ENCODE data around the gene SLC30A3.
A peak's percentile ranks its signal among the peaks of the same experiment; 100 is the strongest.

SLC30A3 gene

DNA sequence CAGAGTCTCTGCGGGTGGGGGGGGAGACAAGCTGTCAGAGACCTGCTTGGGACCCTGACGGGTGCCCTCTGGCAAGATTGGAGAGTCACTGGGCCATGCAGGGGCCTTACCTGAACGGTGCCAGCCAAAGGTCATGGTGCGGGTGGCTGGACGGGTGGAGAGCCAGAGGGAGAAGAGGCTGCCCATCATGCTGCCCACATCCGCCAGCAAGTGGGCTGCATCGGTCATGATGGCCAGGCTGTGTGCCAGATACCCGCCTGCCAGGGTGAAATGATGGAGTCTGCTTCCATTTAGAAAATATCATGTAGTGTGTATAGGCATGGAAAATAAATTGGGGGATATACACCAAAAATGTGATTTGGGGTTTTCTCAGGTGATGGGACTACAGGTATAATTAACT, 4.8 kb downstream of the SLC30A3 start:
- Mint-ChIP-seq H3K4me1 (ENCODE audit: low read depth) (peaks cover 6% of the 10 kb centered on the region), H3K27me3 (peaks cover 73% of the 10 kb centered on the region), H3K36me3 (ENCODE audit: low read depth) (no peaks in the 10 kb centered on the region), H3K9me3 (no peaks in the 10 kb centered on the region), H3K4me3 (no peak overlapping the region), H3K27ac (no peak overlapping the region)
- no peak for DNase-seq

DNA sequence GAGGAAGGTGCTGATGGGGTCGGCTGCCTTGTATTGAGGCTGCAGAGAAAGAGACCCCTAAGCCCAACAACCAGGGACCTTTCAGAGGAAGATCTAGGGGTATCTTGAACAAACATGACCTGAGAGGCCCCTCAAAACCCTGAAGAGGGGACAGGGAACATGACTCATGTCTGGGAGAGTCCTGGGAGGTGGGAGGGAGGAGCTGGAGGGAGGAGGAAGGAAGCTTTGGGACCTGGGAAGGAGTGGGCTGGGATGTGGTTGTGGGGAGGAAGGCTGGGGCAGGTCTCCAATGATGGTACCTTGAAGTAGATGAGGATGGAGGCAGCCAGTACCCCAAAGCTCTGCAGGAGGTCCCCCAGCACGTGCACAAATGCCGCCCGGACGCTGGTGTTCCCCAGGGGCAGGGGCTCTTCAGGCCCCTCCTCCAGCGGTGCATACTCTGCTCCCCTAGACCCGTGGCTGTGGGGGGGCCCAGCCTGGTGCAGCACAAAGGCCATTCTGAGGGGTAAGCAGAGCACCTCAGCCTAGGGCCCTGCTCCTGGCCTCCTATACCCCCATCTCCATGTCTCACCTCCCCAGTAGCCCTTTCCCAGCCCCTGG, 5.9 kb downstream of the SLC30A3 start:
- H3K9me3 Mint-ChIP-seq: no peaks in the 10 kb centered on the region
- no peaks in the 10 kb centered on the region for H3K36me3 Mint-ChIP-seq (ENCODE audit: low read depth)
- no peak for DNase-seq
- peaks cover 6% of the 10 kb centered on the region for H3K4me1 Mint-ChIP-seq (ENCODE audit: low read depth)
- no peak overlapping the region for H3K4me3 Mint-ChIP-seq
- no peak overlapping the region for H3K27ac Mint-ChIP-seq
- H3K27me3 Mint-ChIP-seq: peaks cover 73% of the 10 kb centered on the region

DNA sequence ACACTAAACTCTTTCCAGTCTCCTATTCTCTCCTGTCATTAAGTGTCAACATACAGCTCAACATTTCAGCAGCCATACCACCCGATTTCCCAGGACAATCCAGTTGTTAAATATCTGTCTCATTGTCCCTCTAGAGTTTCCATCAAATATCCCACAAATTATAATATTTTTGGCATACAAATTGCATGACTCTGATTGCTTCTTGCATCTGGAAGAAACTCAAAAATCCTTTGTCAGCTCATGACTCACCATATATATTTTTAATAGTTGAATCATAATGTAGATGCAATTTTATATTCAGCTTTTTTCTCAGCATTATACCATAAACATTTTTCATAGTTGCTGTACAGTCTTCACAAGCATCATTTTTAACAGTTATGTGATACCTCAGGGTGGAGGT, 7.2 kb downstream of the SLC30A3 start:
- Mint-ChIP-seq H3K4me3 (no peak overlapping the region), H3K27me3 (peaks cover 74% of the 10 kb centered on the region), H3K27ac (no peak overlapping the region), H3K4me1 (ENCODE audit: low read depth) (no peaks in the 10 kb centered on the region), H3K9me3 (no peaks in the 10 kb centered on the region), H3K36me3 (ENCODE audit: low read depth) (no peaks in the 10 kb centered on the region)
- no peak for DNase-seq

DNA sequence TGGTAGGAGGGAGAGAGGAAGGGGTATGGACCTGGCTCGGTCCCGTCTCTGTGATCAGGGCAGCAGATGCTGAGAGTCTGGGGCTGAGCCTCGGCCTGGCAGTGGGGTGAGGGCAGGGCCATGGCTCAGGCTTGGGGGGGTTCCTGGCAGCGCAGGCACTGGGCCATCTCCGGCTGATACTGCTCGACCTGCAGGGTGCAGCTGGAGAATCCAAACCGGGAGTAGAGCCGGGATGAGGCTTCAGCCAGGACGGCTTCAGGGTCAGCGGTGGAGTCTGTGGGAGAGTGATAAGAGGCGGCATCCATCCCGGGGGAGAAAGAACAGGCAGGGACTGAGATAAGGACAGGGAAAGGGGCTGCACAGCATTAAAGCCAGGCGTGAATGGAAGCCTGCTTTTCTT, 7.7 kb downstream of the SLC30A3 start:
- no peak overlapping the region for H3K4me3 Mint-ChIP-seq
- H3K27me3 Mint-ChIP-seq: peaks cover 69% of the 10 kb centered on the region
- no peak overlapping the region for H3K27ac Mint-ChIP-seq
- H3K9me3 Mint-ChIP-seq: no peaks in the 10 kb centered on the region
- no peaks in the 10 kb centered on the region for H3K4me1 Mint-ChIP-seq (ENCODE audit: low read depth)
- H3K36me3 Mint-ChIP-seq (ENCODE audit: low read depth): no peaks in the 10 kb centered on the region
- DNase-seq: no peak

DNA sequence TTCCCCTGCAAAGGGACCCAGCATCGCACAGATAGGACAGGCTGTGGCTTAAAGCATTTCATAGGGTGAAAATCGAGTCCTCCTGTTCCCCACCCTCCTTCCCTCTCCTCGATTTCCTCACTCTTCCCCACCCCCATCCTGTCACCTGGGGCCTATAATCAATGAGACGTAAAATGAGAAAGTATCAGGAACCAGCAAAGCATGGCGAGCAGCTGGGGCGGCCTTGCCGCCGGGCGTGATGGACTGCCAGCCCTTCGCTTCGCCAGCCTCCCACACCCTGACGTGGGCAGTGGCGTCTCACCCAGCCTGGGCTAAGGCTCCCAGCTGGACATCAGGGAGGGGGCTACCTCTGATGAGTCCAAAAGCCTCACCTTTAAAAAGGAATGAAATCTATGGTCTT, 11.1 kb downstream of the SLC30A3 start:
- peaks cover 39% of the 10 kb centered on the region for H3K27me3 Mint-ChIP-seq
- no peaks in the 10 kb centered on the region for H3K9me3 Mint-ChIP-seq
- no peaks in the 10 kb centered on the region for H3K4me1 Mint-ChIP-seq (ENCODE audit: low read depth)
- no peak overlapping the region for H3K4me3 Mint-ChIP-seq
- no peak for DNase-seq
- H3K27ac Mint-ChIP-seq: no peak overlapping the region
- H3K36me3 Mint-ChIP-seq (ENCODE audit: low read depth): no peaks in the 10 kb centered on the region

DNA sequence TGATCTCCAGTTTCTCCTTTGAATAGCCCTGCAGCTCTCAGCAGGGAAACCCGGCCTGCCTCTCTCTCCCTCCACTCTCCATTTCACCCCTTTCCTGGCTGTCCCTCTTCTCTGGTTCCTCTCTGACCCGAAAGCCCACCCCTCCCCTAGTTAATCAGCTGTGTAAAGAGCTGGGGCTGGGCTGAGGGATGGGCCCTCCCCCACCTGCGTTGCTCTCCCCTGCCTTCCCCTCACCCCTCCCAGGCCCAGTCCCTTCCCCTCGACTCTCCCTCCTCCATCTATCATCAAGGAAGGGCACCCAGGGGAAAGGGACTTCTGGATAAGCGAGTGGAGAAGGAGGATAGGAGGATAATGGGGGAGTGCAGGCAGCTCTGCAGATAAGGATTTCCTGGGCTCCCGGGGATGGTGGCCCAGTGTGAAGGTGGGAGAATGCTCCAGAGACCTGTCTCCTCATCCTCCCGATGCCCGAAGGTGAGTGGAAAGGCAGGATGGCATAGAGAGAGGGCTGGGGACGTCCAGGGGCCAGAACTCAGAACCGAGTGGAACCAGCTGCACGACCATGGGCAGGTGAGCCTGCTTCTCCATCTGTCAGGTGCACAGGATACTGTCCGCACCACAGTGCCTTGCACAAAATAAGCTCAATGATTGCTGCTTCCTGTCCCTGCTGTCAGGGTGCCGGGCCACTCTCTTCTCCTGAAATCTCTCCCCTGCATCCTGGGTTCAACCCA, 12.0 kb downstream of the SLC30A3 start:
- Mint-ChIP-seq H3K4me3 (no peak overlapping the region), H3K36me3 (ENCODE audit: low read depth) (no peaks in the 10 kb centered on the region), H3K27ac (no peak overlapping the region), H3K27me3 (peaks cover 29% of the 10 kb centered on the region), H3K9me3 (no peaks in the 10 kb centered on the region), H3K4me1 (ENCODE audit: low read depth) (no peaks in the 10 kb centered on the region)
- DNase-seq: no peak

DNA sequence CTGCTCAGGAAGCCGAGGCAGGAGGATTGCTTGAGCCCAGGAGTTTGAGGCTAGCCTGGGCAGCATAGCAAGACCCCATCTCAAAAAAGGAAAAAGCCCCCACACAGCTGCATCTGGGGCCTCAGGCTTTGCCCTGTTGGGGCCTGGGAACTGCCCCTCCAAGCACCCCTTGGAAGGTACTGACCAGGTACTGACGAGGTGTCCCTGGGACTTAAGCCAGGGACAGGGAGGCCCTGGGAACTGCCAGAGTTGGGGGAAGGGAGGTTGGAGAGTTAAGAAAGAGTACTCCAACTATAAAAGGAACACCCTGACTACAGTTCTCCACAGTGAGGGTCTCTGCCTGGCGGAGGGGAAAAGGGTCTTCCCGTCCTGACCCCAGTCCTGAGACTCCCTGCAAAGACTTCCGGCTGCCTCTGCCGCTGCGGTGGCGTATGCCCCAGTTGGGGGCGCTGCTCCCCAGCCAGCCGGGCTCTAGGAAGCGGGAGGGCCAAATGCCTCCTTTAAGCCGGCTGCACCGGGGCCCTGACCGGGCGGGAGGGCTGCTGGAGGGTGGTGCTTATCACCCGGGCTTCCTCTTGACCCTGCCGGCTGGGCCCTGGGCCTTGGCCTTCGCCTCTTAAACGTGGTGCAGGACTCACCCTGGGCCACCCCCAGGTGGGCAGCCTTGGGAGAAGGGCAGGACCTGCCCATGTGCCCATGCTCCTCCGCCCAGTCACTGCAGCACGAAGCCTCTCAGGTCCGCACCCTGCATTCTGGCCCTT, 12.8 kb downstream of the SLC30A3 start:
- H3K27me3 Mint-ChIP-seq: peaks cover 23% of the 10 kb centered on the region
- DNase-seq: peak; percentile 73
- no peak overlapping the region for H3K4me3 Mint-ChIP-seq
- no peaks in the 10 kb centered on the region for H3K9me3 Mint-ChIP-seq
- H3K27ac Mint-ChIP-seq: no peak overlapping the region
- no peaks in the 10 kb centered on the region for H3K36me3 Mint-ChIP-seq (ENCODE audit: low read depth)
- no peaks in the 10 kb centered on the region for H3K4me1 Mint-ChIP-seq (ENCODE audit: low read depth)

DNA sequence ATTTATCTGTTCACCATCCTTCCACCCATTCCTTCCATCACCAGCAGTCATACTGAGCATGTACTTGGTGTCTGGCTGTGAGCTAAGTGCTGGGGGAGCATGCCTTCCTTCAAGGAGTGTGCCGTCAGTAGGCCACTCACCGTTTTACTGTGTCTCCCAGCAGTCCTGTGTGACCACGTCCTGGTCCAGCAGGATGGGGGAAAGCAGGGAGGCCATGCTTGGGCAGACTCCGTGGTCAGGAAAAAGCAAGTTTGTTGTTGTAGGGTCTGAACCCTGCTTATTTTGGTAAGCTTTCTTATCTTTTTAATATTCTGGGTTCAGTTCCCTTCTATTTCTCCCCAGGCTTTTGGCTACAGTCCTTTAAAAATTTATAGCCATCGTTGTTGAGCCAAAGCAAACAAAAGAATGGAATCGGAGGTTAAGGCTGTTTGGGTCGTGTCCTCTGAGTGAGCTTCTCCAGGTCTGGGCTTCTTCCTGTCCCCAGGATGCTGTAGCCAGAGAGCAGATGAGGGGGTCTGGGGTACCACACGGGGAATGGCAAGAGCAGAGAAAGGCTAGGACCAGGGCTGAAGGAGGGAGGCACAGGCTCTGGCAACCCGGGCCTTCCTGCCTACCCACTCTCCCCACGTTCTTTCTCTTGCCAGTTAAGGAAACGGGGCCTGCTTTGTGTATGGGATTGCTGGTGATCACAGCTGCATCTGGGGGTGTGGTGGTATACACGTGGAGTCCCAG, 13.5 kb downstream of the SLC30A3 start:
- Mint-ChIP-seq H3K27me3 (peaks cover 17% of the 10 kb centered on the region), H3K9me3 (no peaks in the 10 kb centered on the region), H3K27ac (no peak overlapping the region), H3K36me3 (ENCODE audit: low read depth) (peaks cover 5% of the 10 kb centered on the region), H3K4me3 (no peak overlapping the region), H3K4me1 (ENCODE audit: low read depth) (no peaks in the 10 kb centered on the region)
- no peak for DNase-seq

DNA sequence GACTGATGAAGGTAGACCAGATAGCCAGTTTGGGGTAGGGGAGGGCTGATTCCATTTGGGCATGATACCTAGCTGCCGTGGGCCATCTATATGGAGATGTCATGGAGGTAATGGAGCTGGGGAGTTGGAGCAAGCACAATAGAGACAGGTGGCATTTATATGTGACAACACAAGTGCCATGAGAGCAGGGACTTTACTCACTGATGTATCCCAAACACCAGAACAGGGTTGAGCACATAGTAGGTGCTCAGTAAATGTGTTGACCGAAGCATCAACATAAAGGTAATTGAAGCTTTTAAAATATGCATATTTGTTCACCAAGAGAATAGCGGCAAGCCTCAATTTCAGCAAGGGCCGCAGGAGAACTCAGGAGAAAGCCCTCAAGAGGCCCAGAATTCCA, 15.0 kb downstream of the SLC30A3 start:
- Mint-ChIP-seq H3K27me3 (peaks cover 14% of the 10 kb centered on the region), H3K4me3 (no peak overlapping the region), H3K4me1 (ENCODE audit: low read depth) (no peaks in the 10 kb centered on the region), H3K9me3 (no peaks in the 10 kb centered on the region), H3K27ac (no peak overlapping the region), H3K36me3 (ENCODE audit: low read depth) (peaks cover 20% of the 10 kb centered on the region)
- DNase-seq: no peak

DNA sequence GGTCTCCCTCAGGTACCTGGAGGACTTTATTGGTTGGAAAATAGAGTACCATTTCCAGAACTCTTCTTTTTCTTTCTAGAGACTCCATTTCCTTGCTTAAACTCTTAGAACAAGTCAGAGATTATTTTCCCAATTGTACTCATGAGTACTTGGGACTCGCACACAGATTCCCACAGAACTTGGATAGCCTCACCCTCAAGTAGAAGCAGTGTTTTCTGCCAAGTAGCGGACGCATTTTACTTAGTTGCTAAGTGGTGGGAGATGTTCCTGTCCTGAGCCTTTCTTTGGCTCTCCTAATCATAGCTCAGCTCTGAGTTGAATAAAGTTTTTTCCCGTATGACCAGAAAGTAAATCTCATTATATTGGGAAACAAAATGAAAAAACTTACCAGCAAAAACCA, 17.2 kb downstream of the SLC30A3 start:
- H3K27ac Mint-ChIP-seq: peak overlapping the region; percentile 22
- H3K36me3 Mint-ChIP-seq (ENCODE audit: low read depth): peaks cover 42% of the 10 kb centered on the region
- H3K4me3 Mint-ChIP-seq: no peak overlapping the region

DNA sequence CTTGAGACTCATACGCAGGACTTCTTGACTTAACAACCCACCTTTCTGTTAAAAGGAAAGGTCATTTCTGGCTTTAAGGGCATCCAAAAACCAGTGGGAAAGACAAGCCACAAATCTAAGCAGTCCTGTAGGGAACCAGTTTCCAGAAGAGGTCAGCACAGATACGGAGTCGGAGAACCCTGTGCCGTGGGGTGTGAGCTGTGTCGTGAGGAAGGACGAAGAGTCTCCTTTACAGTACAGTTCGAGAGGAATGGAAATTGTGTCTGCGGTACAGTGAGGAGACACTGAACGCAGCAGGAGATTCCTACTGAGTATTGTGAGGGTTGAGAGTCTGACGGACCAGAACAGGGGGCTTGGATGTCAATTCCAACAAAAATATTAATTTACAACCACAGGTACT, 17.7 kb downstream of the SLC30A3 start:
- Mint-ChIP-seq H3K4me3 (no peak overlapping the region), H3K9me3 (no peaks in the 10 kb centered on the region), H3K4me1 (ENCODE audit: low read depth) (no peaks in the 10 kb centered on the region), H3K27ac (no peak overlapping the region), H3K36me3 (ENCODE audit: low read depth) (peaks cover 47% of the 10 kb centered on the region), H3K27me3 (no peaks in the 10 kb centered on the region)
- no peak for DNase-seq

More for the DNA sequence above, 17.2 kb downstream of the SLC30A3 start:
- no peaks in the 10 kb centered on the region for H3K9me3 Mint-ChIP-seq
- no peaks in the 10 kb centered on the region for H3K4me1 Mint-ChIP-seq (ENCODE audit: low read depth)
- H3K27me3 Mint-ChIP-seq: no peaks in the 10 kb centered on the region
- DNase-seq: no peak

DNA sequence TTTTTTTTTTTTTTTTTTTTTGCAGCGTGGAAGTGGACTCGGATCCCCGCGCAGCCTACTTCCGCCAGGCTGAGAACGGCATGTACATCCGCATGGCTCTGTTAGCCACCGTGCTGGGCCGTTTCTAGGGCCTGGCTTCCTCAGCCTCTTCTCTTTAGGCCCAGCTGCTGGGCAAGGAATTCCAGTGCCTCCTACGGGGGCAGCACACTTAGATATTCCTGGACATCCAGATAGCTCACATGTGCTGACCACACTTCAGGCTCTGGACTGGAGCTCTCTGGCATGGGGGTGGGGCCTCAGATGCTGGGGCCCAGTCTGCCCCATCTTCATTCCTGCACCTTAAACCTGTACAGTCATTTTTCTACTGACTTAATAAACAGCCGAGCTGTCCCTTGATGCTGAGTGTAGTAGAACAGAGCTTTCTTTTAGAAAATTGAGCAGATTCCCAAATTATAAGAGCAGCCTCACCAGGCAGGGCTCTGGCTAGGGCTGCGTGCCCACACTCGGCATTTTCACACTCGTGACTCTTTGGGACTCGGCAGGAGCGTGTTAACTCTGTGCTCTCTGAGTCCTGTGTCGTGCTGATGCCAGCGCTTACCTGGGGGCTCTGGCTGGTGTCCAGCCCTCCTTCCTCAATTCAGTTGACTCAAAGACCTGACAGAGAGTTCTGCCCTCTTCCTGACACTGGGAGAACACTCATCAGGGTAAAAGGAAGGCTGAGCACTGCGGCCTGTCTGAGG, 19.3 kb downstream of the SLC30A3 start:
- DNase-seq: no peak
- Mint-ChIP-seq H3K27ac (no peak overlapping the region), H3K27me3 (no peaks in the 10 kb centered on the region), H3K9me3 (no peaks in the 10 kb centered on the region), H3K4me3 (no peak overlapping the region), H3K4me1 (ENCODE audit: low read depth) (no peaks in the 10 kb centered on the region), H3K36me3 (ENCODE audit: low read depth) (peaks cover 63% of the 10 kb centered on the region)

DNA sequence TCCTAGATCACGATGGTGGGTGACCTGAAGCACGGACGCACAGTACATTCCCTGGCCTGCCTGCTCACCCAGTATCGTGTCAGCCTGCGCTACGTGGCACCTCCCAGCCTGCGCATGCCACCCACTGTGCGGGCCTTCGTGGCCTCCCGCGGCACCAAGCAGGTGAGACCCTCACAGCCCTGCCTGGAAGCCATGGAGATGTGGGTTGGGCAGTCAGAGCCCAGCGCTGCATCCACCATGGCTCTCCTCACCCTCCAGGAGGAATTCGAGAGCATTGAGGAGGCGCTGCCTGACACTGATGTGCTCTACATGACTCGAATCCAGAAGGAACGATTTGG, 20.3 kb downstream of the SLC30A3 start:
- no peaks in the 10 kb centered on the region for H3K9me3 Mint-ChIP-seq
- no peaks in the 10 kb centered on the region for H3K27me3 Mint-ChIP-seq
- DNase-seq: no peak
- no peaks in the 10 kb centered on the region for H3K4me1 Mint-ChIP-seq (ENCODE audit: low read depth)
- H3K27ac Mint-ChIP-seq: no peak overlapping the region
- H3K36me3 Mint-ChIP-seq (ENCODE audit: low read depth): peaks cover 73% of the 10 kb centered on the region
- H3K4me3 Mint-ChIP-seq: no peak overlapping the region
